Measurements from ENCODE around the gene DNAJC27. TPM values are rescaled to one million over a fixed set of nuclear protein-coding genes. Genes with fewer than 3 reads are reported as not detected.

Gene DNAJC27
- total and polyA plus RNA-seq, 9 of the 15 experiments (the other 6 are each of a cell fraction or from before 2014, with no cell fraction given) = 0.53 to 5.9 (median 3.0) TPM

GRCh38 chr2:24919506-24920097 is 52.2 kb downstream of the DNAJC27 start (continued):
- TF ChIP-seq CREB3L1 (IDR thresholded peaks at IDR 0.05; ENCODE audit: borderline replicate concordance, low read depth) (peak; percentile 54; the same call in 1 of the 2 replicates), UBTF (IDR thresholded peaks at IDR 0.05; ENCODE audit: borderline replicate concordance in 1 of 2, low read depth in 2 of 2, low read length in 2 of 2) (peak; percentile 64 to 73; a peak in 3 of 4 replicates), CHD4 (IDR thresholded peaks at IDR 0.05; ENCODE audit: insufficient read depth, insufficient replicate concordance, low read depth, low read length, poor library complexity, severe bottlenecking) (no peak)

- H2AFZ ChIP-seq (ENCODE audit: low read depth, low read length) = peak overlapping the region; percentile 66
- H3K4me2 ChIP-seq (ENCODE audit: insufficient read depth, low read length) = peak overlapping the region; percentile 77
- peaks cover 14% of the 10 kb centered on the region for H4K20me1 ChIP-seq (replicated peaks; ENCODE audit: control insufficient read depth, insufficient read depth, low read length)
- no peaks in the 10 kb centered on the region for H3K27me3 ChIP-seq (ENCODE audit: control insufficient read depth in 2 of 2, insufficient read depth in 2 of 2, low read length in 2 of 2)
- in situ Hi-C loops (cut with MboI) (no loop called here), intact Hi-C loops (cut with micrococcal nuclease) (no loop called here)
- no peaks in the 10 kb centered on the region for H3K9me3 ChIP-seq (replicated peaks; ENCODE audit: control insufficient read depth, insufficient read depth, low read depth, low read length)
- peak; percentile 56 for FAIRE-seq
- BruUV-seq (replicated peaks) = TSS peak; percentile 63
- H3K36me3 ChIP-seq (ENCODE audit: control insufficient read depth, insufficient read depth, low read length) = peaks cover 39% of the 10 kb centered on the region; the same call in 2 of the 3 replicates
- WGBS (ENCODE audit: insufficient coverage, low coverage, missing lambda C conversion rate) = 9% methylated on average over 13 of the region's 13 CpGs
- H3K4me3 ChIP-seq = peak overlapping the region; percentile 68
- ChIA-PET CTCF (ENCODE audit: low intra/inter-chr PET ratio) (no interaction called here), POLR2A (interaction anchor here (0.7 to 1.7 kb wide), 2 partner anchors 18 to 203 kb away, joined by 3 to 6 read pairs; no protein-coding TSS in a partner anchor)
- peaks cover 29 to 46% of the 10 kb centered on the region in 2 experiments; a peak in 4 of 5 replicates for H3K4me1 ChIP-seq (replicated peaks in 1 of 2; ENCODE audit: control insufficient read depth in 2 of 2, insufficient read depth in 2 of 2, low read length in 2 of 2)
- H3K27ac ChIP-seq (ENCODE audit: extremely low read depth, low read depth, low read length) = peak overlapping the region; percentile 66
- H3K9me1 ChIP-seq (ENCODE audit: control insufficient read depth, insufficient read depth, low read length) = peaks cover 12% of the 10 kb centered on the region
- peak; percentile 56 for ATAC-seq
- H3K79me2 ChIP-seq (ENCODE audit: control insufficient read depth, insufficient read depth, low read length) = peaks cover 33% of the 10 kb centered on the region
- DNase-seq (ENCODE audit: extremely low read depth in 1 of 4, low spot score in 3 of 4) = peak; percentile 43 to 62 (median 55)
- H3K9ac ChIP-seq (ENCODE audit: insufficient read depth in 1 of 2, low read depth in 2 of 2, low read length in 2 of 2) = peak overlapping the region; percentile 59 to 92
- TF ChIP-seq ZNF133 (CRISPR knock-in tag; IDR thresholded peaks at IDR 0.05) (no peak), AFF1 (IDR thresholded peaks at IDR 0.05; ENCODE audit: low read depth in 1 of 2, partially characterized antibody in 2 of 2) (no peak), ZNF668 (CRISPR knock-in tag; IDR thresholded peaks at IDR 0.05) (no peak), ZNF354B (CRISPR knock-in tag; IDR thresholded peaks at IDR 0.05) (no peak), FOXP1 (CRISPR knock-in tag; IDR thresholded peaks at IDR 0.05) (no peak), ZSCAN29 (IDR thresholded peaks at IDR 0.05) (no peak), HDAC1 (IDR thresholded peaks at IDR 0.05) (peak in 1 of 2 experiments; percentile 46; a peak in 1 of 4 replicates), FOXA1 (IDR thresholded peaks at IDR 0.05; ENCODE audit: borderline replicate concordance) (no peak)
Observed at GRCh38 chr2:24919037-24919505, 52.7 kb downstream of the DNAJC27 start.

All from K562 (cell line).